ENCODE measurements around the gene SFMBT2. TPM values are rescaled to one million over a fixed set of nuclear protein-coding genes. Genes with fewer than 3 reads are reported as not detected.

The SFMBT2 gene
- total RNA-seq, 1 experiment from 2014 or later, result 0.03 TPM

- no peak for DNase-seq (ENCODE audit: low spot score)
These were observed 258.5 kb downstream of the SFMBT2 start for GRCh38 chr10:7152341-7152740.

DNA sequence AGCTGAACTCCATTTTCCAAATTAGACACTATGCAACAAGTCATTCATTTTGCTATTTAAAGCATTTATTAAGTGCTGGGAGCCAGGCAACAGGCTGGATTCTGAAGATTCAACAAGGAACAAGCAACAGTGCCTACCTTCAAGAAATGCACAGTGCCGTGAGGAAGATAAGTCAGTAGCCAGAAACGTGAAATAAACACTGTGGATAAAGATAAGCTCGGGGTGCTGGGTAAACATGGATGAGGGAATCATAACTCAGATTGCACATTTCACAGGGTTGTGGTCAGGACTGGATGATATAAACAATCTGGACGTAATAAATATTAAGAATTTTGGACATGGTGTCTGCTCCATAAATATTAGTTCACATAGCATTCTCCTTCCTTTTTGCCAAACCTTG is 259.3 kb downstream of the SFMBT2 start:
- DNase-seq (ENCODE audit: low spot score), result no peak

GRCh38 chr10:7150349-7150748 is 260.5 kb downstream of the SFMBT2 start:
- no peak for DNase-seq (ENCODE audit: low spot score)

- DNase-seq (ENCODE audit: low spot score), result no peak
These were observed 264.6 kb downstream of the SFMBT2 start for GRCh38 chr10:7146189-7146588.

DNA sequence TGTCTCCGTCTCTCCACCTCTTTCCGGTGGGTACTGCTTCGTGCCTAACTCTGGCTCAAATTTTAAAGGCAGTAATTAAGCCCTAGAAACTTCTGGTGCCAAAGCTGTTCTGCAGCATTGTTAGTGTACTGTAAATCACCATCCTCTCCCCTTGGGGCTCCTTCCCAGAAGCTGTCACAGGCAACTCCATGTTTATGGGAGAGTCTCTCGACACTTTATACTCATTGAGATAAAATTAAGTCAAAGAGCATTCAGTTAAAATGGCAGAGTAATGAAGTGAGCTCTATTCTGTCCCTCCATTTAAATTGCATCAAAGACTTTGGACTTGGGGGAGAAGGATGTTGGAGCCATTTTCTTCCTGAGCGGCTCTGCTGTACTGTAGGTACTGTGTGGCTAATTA is 274.8 kb downstream of the SFMBT2 start:
- no peak for DNase-seq (ENCODE audit: low spot score)

DNA sequence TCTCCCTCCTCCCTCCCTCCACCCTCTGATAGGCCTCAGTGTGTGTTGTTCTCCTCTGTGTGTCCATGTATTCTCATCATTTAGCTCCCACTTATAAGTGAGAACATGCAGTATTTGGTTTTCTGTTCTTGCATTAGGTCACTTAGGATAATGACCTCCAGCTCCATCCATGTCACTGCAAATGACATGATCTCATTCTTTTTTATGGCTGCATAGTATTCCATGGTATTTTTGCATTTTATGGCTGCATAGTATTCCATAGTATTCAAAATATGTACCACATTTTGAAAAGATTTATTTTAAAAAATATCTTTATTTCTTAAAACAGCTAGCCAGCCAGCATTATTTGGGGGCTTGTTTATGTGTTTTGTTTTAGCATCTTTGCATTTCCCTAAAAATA is 275.6 kb downstream of the SFMBT2 start:
- no peak for DNase-seq (ENCODE audit: low spot score)

DNA sequence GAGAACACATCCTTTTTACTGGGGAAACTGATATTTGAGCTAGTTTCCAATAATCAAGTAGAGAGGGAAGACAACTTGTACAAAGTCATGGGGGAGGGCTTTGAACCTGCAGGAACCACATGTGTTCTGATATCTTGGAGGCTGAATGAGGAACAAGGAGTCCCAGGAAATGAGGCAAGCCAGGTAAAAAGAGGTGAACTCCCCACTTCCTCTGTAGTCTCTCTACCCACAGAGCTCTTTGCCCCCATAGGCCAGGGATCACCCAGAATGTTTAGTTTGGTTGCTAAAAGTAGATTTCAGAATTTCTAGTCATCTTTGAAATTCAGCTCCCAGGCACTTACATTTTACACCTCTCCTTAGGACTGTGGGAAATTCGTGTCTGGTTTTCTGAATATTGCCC is 276.4 kb downstream of the SFMBT2 start:
- no peak for DNase-seq (ENCODE audit: low spot score)

- no peak for DNase-seq (ENCODE audit: low spot score)
These were observed 276.9 kb downstream of the SFMBT2 start for GRCh38 chr10:7133958-7134357.

DNA sequence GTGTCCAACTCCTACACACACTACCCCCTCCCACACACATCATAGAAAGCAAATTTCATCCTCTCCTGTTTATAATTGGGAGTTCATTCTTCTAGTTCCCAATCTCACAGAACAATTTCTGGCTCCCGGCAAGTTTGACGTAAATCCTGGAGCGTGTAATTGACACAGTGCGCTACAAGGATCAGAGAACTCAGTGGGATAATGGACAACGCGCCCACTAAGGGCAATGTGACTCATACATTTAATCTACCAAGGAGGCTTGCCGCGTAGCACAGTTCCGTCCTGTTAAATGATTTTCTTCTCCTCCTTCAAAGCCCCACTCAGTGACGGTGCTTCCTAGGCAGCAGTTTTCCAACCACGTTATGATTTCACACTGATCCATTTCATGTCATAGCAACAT is 277.6 kb downstream of the SFMBT2 start:
- DNase-seq (ENCODE audit: low spot score), result no peak

DNA sequence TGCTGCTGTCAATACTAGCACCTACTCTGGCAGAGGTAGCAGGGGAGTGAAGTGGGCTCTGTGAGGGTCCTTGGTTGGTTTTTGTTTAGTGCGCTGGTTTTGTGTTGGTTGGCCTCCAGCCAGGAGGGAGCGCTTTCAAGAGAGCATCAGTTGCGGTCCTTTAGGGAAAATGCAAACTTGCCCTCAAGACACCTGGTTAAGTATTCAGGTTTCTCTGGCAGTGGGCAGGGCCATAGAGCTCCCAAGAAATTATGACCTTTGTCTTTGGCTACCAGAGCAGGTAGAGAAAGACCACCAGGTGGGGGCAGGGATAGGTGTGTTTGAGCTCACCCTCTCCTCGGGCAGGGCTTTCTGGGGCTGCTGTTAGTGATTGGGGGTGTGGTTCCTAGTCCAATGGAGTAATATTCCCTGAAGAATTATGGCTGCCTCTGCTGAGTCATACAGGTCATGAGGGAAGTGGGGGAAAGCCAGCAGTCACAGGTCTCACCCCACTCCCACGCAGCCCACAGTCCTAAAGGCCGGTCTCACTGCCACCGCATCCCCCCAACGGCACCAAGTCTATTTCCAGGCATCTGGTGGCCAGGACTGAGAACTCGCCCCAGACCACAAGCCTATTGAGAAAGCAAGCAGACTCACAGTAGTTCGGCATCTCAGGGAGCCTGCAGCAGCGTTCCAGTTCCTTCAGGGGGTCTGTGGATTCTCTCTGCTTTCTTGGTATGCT is 280.5 kb downstream of the SFMBT2 start:
- DNase-seq (ENCODE audit: low spot score), result no peak

GRCh38 chr10:7123774-7124173 is 287.1 kb downstream of the SFMBT2 start:
- DNase-seq (ENCODE audit: low spot score), result no peak

- DNase-seq (ENCODE audit: low spot score), result no peak
These were observed 288.3 kb downstream of the SFMBT2 start for GRCh38 chr10:7122561-7122960.

DNA sequence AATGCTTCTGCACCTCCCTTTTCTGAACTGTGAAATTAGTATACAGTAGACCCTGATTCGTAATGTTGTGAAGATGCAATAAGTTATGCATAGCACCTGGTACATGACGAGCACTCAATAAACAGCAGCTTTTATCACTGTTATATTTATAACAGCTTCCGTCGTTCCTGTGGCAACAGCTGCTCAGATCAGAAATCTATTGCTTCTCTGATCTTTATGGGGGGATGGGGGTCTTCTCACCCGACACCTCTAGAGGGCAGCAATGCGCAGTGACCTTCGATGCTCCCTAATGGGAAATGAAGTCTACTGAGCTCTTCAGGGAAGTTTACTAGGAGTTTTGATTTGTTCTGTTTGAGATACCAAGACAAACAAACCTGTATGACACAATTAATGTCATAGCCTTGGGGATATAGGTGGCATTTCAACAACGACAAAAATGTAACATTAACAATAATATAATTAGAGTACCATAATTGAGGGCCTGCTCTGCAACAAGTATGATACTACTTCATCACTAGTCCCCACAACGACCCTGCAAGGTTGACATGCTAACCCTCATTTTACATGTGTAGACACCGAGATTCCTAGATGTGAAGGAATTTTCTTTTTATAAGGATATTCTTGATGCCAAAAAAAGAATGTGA is 289.6 kb downstream of the SFMBT2 start:
- peak; percentile 61 for DNase-seq (ENCODE audit: low spot score)

DNA sequence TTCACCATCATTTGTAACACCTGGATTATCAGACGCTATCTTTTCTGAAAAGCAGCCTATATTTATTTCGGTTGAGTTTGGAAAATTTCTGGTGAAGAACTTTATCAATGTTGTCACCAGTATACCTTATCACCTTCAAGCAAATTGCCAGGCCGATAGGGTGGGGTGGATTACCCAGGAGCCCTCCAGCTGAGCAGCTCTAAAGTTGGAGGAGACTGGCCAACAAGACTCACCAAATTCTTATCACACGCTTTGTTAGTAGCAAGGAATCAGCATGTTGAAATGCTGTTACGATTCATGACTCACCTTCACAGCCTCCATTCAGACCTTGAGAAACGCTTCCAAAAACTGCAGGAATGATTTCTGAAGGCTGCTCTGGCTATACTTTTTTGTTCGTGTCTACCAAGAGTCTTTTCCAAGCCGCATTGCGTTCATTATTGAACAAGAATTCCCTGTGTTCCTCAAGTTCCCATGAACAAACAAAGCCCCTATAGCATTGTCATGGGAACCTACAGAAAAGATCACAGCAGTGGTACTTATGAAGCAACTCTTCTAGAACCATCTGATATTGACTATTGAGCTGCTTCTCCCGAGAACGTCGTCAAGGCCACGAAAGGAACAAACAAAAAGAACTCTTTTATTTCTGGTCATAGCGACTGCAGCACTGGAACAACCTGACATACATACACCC is 291.4 kb downstream of the SFMBT2 start:
- no peak for DNase-seq (ENCODE audit: low spot score)

DNA sequence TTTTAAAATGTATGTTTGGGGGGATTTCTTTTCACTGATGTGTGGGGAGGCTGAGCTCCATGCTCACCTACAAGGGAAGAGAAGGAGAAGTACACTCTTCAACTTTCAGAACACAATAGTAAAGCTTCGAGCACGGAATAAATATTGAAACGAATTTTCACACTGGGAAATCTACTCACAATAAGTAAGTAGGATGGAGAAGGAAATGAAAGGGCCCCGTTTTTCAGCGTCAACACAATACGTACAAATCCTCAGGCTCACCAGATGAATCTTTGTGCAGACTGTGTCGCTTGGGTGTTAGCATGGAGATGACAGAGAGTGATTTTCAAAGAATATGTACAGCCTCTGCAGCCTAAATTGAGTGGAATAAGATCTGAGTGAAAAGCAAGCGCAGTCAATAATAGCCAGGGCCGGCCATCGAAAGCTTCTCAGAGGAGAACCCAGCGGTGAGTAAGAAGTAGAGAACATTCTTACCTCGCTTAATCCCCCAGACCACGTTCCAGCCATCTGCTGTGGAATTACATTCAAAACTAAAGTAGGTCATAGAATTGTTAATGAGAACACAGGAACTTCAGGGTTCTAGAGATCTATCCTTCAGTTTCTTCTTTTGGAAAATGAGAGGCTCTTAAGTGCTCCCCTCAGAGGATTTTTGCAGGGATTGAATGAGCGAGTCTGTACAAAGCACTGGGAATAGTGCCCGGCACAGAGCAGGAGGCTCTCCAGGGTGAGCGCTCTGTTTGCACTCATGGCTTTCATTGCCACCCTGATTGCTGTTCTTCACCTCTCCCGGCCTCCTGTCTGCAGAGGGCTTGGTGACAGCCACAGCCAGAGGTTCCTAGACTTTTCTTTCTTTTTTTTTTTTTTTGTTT is 292.8 kb downstream of the SFMBT2 start:
- no peak for DNase-seq (ENCODE audit: low spot score)

GRCh38 chr10:7117177-7117799 is 293.5 kb downstream of the SFMBT2 start:
- no peak for DNase-seq (ENCODE audit: low spot score)

GRCh38 chr10:7111561-7111960 is 299.3 kb downstream of the SFMBT2 start:
- no peak for DNase-seq (ENCODE audit: low spot score)

GRCh38 chr10:7111089-7111488 is 299.7 kb downstream of the SFMBT2 start:
- DNase-seq (ENCODE audit: low spot score), result no peak
